ENCODE results near the gene HNRNPH2. TPM values are rescaled to one million over a fixed set of nuclear protein-coding genes. Genes with fewer than 3 reads are reported as not detected.

The HNRNPH2 gene
- total RNA-seq (ENCODE audit: low replicate concordance) = 66.2 and 161 TPM in 2 replicates

- TF ChIP-seq, protein P1, sequence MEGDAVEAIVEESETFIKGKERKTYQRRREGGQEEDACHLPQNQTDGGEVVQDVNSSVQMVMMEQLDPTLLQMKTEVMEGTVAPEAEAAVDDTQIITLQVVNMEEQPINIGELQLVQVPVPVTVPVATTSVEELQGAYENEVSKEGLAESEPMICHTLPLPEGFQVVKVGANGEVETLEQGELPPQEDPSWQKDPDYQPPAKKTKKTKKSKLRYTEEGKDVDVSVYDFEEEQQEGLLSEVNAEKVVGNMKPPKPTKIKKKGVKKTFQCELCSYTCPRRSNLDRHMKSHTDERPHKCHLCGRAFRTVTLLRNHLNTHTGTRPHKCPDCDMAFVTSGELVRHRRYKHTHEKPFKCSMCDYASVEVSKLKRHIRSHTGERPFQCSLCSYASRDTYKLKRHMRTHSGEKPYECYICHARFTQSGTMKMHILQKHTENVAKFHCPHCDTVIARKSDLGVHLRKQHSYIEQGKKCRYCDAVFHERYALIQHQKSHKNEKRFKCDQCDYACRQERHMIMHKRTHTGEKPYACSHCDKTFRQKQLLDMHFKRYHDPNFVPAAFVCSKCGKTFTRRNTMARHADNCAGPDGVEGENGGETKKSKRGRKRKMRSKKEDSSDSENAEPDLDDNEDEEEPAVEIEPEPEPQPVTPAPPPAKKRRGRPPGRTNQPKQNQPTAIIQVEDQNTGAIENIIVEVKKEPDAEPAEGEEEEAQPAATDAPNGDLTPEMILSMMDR (IDR thresholded peaks at IDR 0.05; ENCODE audit: insufficient read depth, low read length) = peak; percentile 35
- H3K4me3 ChIP-seq (ENCODE audit: low read depth, low read length) = peak within 1 kb of the TSS; percentile 85
- DNase-seq (ENCODE audit: low read depth) = peak; percentile 99
Measured at GRCh38 chrX:101407748-101408531, at the start of gene HNRNPH2, which contains the start of gene GLA. HNRNPH2 (plus strand) TSS chrX:101408222; CDS start chrX:101411989, 3,767 bp downstream. GLA (minus strand) TSS chrX:101407925; CDS start chrX:101407903, 22 bp downstream.

- no peak for DNase-seq (ENCODE audit: low read depth)
- H3K4me3 ChIP-seq (ENCODE audit: low read depth, low read length) = no peak overlapping the region
- TF ChIP-seq, protein P1 (IDR thresholded peaks at IDR 0.05; ENCODE audit: insufficient read depth, low read length) = no peak
Measured at GRCh38 chrX:101359966-101360365, 48.1 kb upstream of the HNRNPH2 start.

- no peak for DNase-seq (ENCODE audit: low read depth)
- TF ChIP-seq, protein P1 (IDR thresholded peaks at IDR 0.05; ENCODE audit: insufficient read depth, low read length) = no peak
- H3K4me3 ChIP-seq (ENCODE audit: low read depth, low read length) = no peak overlapping the region
Measured at GRCh38 chrX:101360390-101360789, 47.6 kb upstream of the HNRNPH2 start.

DNA sequence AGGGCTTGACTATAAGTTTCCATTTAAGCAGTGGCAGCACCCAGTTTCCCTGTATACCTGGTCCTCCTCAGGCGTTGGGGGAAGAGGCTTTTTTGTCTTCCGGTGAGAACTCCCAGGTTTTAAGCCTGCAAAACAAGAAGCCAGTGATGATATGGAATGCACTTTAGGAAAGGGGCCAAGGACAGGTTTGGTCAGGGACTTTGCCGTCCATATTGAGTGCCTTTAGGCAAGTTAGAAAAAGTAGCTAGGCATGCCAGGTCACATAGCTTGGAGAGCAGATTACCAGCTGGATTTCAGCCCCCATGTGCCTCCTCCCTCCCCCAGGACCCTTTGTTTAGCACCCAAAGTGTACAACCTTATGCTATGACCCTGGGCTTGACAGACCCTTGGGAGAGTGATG lies 45.9 kb upstream of the HNRNPH2 start:
- TF ChIP-seq, protein P1 (IDR thresholded peaks at IDR 0.05; ENCODE audit: insufficient read depth, low read length) = no peak
- no peak overlapping the region for H3K4me3 ChIP-seq (ENCODE audit: low read depth, low read length)
- DNase-seq (ENCODE audit: low read depth) = no peak

GRCh38 chrX:101362757-101363156 lies 45.3 kb upstream of the HNRNPH2 start:
- TF ChIP-seq, protein P1 (IDR thresholded peaks at IDR 0.05; ENCODE audit: insufficient read depth, low read length) = no peak
- H3K4me3 ChIP-seq (ENCODE audit: low read depth, low read length) = no peak overlapping the region
- DNase-seq (ENCODE audit: low read depth) = no peak

- H3K4me3 ChIP-seq (ENCODE audit: low read depth, low read length) = no peak overlapping the region
- TF ChIP-seq, protein P1 (IDR thresholded peaks at IDR 0.05; ENCODE audit: insufficient read depth, low read length) = no peak
- no peak for DNase-seq (ENCODE audit: low read depth)
Measured at GRCh38 chrX:101365301-101365795, 42.7 kb upstream of the HNRNPH2 start.

Measured in fibroblast of the aortic adventitia (primary cell).